ENCODE data around the gene ABCD1. TPM values are rescaled to one million over a fixed set of nuclear protein-coding genes. Genes with fewer than 3 reads are reported as not detected.
"Not testable (repeated sequence)": the region's sequence is repeated elsewhere in the genome, so short reads cannot be mapped to it uniquely, and the experiment has no call there.

ABCD1 gene
- total RNA-seq, 1 donor from 2014 or later: 19.3 TPM

GRCh38 chrX:153749017-153749416, 24.4 kb downstream of the ABCD1 start:
- intact Hi-C loops (cut with micrococcal nuclease): not testable (repeated sequence)

GRCh38 chrX:153750127-153750774, 25.6 kb downstream of the ABCD1 start:
- intact Hi-C loops (cut with micrococcal nuclease): no loop called here

DNA sequence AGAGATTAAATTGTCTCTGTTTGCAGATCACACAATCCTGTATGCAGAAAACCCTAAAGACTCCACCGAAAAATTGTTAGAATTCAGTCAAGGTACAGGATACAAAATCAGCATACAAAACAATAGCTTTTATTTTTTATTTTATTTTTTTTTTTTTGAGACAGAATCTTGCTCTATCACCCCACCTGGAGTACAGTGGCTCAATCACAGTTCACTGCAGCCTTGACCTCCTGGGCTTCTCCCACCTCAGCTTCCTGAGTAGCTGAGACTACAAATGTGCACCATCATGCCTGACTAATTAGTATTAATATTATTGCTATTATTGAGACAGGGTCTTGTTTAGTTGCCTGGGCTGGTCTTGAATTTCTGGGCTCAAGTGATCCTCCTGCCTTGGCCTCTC, 30.5 kb downstream of the ABCD1 start:
- intact Hi-C loops (cut with micrococcal nuclease): no loop called here

GRCh38 chrX:153761863-153762262, 37.2 kb downstream of the ABCD1 start:
- intact Hi-C loops (cut with micrococcal nuclease): no loop called here

- intact Hi-C loops (cut with micrococcal nuclease): no loop called here
These were observed 38.0 kb downstream of the ABCD1 start for GRCh38 chrX:153762626-153763173.

DNA sequence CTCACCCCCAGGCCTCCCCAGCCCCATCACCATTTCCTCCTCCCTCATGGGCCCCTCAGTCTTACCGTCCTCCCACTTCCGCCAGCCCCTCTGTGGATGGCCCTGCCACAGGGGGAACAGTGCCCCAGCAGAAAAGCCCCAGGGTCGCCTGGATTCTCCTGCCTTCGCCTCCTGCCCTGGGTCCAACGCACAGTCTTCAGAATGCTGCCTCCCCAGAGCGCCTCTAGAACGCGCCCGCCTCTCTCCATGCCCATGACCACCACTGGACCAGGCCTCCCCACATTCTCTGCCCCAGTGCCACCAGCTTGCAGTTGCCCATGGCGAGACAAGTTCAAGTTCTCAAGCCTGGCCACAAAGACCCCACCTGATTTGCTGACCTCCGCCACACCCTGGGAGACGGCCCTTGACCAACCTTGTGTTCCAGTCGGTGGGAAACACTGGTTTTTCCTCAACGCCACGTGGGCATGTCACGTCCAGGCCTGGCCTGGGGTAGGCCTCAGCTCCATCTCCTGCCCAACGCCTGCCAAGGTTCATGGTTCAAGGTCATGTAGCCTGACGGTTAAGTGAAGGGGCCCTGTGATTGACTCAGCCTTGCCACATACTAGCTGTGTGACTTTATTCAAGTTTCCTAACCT, 38.8 kb downstream of the ABCD1 start:
- intact Hi-C loops (cut with micrococcal nuclease): no loop called here

- intact Hi-C loops (cut with micrococcal nuclease): loop anchor here (1.0 to 2.0 kb wide), 3 partner anchors 183 to 287 kb away; no protein-coding TSS in a partner anchor
These were observed 39.5 kb downstream of the ABCD1 start, which contains the start of gene PLXNB3 for GRCh38 chrX:153763989-153764755. Gene PLXNB3 (plus strand): TSS chrX:153764249. CDS start chrX:153765536, 1,287 bp downstream.

DNA sequence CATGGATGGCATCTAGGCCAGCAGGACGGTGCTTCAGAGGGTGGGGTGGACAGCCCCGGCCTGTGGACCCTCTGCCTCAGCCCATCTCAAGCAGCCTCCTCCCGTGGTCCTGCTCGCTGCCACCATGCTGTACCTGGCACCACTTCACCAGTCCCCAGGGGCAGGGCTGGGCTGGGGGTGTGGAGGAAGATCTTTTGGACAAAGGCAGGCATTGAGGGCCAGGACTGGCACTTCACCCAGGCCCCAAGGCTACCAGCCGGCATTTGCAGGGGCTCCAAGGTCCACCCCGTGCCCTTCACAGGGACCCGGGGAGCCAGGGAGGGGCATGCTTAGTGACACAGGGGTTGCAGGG, 40.1 kb downstream of the ABCD1 start:
- intact Hi-C loops (cut with micrococcal nuclease): loop anchor here (1.0 to 2.0 kb wide), 3 partner anchors 183 to 286 kb away; no protein-coding TSS in a partner anchor

DNA sequence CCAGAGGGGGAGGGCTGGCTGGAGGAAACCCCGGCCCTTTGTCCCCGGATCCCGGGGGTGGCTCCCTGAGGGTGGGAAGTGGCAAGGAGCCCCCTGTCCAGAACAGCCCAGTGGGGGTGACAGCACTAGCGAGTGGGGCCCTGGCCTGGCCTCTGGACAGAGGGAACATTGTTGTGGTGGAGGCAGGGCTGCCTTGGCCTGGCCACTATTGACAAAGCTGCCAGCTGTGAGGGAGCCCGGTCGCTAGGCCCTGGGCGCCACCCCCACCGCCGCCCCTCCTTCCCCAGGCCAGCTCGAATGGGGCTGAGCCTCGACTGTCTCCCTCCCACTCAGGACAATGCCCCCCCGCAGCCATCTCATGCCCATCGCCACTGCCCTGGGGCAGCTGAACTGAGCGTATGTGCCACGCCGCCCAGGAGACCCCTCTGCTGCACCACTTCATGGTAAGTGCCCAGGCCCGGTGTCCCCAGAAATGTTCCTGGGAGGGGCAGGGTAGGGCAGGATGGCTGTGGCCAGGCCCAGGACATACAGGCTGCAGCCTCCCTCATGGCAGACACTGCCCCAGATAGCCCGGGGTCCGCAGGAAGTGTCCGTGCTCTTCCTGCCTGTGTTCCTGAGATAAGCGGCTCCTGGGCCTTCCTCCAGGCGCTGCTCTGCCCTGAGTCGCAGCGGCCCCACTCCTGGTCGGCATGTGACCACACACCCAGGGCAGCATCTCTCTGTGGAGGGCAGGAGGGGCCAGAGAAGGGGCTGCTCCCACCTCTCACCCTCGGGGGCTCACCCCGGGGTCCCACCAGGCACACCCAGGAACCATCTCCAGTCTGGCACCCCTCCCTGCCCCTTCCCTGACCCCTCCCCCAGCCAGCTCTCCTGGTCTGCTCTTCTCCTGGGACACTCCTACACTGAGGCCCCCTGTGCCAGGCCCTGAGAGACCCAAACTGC, 40.8 kb downstream of the ABCD1 start:
- intact Hi-C loops (cut with micrococcal nuclease): loop anchor here (2.0 kb wide), 1 partner anchor 285 kb away; no protein-coding TSS in a partner anchor

- intact Hi-C loops (cut with micrococcal nuclease): no loop called here
These were observed 41.6 kb downstream of the ABCD1 start for GRCh38 chrX:153766098-153766817.

- intact Hi-C loops (cut with micrococcal nuclease): no loop called here
These were observed 42.4 kb downstream of the ABCD1 start for GRCh38 chrX:153766871-153767673.

DNA sequence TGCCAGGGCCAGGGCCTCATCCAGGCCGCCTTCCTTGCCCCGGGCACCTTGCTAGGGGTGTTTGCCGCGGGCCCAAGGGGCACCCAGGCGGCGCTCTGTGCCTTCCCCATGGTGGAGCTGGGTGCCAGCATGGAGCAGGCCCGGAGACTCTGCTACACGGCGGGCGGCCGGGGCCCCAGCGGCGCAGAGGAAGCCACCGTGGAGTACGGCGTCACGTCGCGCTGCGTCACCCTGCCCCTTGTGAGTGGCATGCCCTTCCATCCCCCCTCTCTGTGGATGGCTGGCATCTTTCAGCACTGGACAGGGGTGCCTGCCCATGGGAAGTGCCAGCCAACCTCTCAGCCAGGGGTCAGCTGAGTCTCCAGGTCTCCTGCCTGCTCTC, 43.0 kb downstream of the ABCD1 start:
- intact Hi-C loops (cut with micrococcal nuclease): no loop called here

DNA sequence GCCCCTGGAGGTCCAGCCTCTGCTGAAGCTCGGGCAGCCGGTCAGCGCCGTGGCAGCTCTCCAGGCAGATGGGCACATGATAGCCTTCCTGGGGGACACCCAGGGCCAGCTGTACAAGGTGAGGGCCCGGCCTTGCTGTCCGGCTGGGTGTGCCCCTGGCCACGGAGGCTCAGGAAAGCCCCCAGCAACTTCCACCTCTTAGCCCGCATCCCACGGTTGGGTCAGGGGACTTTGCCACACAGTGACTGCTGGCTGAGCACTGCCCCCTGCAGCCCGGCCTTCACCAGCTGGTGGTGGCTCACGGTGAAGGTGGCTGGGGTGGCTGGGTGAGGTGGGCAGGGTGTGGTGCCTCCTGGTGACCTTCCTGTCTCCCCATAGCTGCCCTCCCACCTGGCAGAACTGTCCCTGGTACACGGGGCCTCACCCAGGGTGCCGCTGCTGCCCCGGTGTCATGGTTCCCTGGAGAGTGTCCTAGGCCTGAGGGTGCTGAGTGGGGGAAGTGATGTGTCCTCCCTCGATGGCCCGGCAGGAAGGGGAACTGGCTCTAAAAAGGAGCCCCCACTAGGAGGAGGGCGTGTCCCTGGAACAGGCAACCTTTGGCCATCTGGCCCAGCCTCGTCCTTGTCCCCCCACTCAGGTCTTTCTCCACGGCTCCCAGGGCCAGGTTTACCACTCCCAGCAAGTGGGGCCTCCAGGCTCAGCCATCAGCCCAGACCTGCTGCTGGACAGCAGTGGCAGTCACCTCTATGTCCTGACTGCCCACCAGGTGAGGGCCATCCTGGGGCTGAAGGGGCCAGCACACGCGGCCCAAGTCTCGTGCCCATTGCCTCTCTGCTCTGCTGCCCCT, 43.9 kb downstream of the ABCD1 start:
- intact Hi-C loops (cut with micrococcal nuclease): no loop called here

DNA sequence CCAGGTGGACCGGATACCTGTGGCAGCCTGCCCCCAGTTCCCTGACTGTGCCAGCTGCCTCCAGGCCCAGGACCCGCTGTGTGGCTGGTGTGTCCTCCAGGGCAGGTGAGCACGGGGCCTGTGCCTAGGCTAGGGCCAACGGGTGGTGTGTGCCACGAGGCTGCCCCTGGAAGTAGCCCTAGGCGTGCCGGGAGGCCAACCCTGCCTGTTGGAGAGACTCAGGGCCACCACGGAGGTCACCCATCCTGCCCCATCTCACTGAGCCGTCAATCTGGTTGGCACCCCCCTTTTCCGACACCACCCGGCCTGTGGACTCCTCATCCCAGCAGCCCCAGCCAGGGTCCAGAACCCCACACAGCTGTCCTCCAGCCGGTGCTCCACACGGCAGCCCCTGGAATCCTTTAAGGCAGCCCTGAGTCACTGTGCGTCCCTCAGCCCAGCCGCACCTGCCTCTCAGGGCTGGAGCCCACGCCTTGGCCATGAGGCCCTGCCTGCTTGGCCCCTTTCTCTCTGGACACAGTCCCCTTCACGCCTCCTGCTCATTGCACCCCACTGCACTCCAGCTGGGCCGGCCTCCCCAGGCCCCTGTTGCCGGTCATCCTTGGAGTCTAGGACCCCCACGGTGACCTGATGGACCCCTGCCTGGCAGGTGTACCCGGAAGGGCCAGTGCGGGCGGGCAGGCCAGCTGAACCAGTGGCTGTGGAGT, 44.7 kb downstream of the ABCD1 start:
- intact Hi-C loops (cut with micrococcal nuclease): no loop called here

DNA sequence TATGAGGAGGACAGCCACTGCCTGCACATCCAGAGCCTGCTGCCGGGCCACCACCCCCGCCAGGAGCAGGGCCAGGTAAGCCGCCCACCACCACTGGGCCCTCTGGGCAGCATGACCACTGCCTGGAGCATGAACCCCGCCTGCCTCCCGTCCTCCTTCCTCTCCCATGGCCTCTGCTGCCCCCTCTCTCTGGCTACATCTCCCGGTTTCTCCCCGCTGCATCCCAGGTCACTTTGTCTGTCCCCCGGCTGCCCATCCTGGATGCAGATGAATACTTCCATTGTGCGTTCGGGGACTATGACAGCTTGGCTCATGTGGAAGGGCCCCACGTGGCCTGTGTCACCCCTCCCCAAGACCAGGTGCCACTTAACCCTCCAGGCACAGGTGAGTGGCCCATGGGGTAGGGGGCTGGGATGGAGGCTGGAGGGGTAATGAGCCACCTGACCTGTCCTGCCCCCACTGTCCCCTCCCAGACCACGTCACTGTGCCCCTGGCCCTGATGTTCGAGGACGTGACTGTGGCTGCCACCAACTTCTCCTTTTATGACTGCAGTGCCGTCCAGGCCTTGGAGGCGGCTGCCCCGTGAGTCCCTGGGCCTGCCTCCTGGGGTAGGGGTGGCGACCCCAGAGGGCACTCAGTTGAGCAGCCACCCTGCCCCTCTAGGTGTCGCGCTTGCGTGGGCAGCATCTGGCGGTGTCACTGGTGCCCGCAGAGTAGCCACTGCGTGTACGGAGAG, 45.4 kb downstream of the ABCD1 start:
- intact Hi-C loops (cut with micrococcal nuclease): loop anchor here (1.0 kb wide), 1 partner anchor 32 kb away; no protein-coding TSS in a partner anchor

DNA sequence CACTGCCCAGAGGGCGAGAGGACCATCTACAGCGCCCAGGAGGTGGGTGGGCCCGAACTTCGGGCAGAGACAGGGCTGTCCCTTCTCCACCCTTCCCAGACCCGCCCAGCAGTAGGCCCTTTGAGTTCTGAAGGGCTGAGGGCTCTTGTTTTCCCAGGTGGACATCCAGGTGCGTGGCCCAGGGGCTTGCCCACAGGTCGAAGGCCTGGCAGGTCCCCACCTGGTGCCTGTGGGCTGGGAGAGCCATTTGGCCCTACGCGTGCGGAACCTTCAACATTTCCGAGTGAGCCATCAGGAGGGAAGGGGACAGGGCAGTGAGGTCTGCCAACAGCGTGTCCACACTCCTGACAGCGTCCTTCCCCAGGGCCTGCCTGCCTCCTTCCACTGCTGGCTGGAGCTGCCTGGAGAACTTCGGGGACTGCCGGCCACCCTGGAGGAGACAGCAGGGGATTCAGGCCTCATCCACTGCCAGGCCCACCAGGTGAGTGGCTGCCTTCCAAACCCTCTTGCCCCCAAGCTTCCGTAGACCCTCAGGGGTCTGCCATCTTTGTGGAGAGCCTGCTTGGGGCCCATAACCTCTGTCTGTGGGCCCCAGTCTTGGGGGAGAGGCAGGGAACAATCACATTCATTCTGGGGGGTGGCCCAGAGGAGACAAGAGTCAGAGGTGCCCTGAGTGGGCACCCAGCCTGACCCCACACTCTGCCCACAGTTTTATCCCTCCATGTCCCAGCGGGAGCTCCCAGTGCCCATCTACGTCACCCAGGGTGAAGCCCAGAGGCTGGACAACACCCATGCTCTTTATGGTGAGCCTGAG, 46.2 kb downstream of the ABCD1 start:
- intact Hi-C loops (cut with micrococcal nuclease): loop anchor here (1.0 kb wide), 1 partner anchor 31 kb away; no protein-coding TSS in a partner anchor
